IMR-90 (cell line): ENCODE data around the gene MGLL. TPM values are rescaled to one million over a fixed set of nuclear protein-coding genes. Genes with fewer than 3 reads are reported as not detected.
A peak's percentile ranks its signal among the peaks of the same experiment; 100 is the strongest.

Experiments used
- ATAC-seq: fragments of 200-7000 bp; cut with Tn5 transposase; 2 replicates; pipeline ENCODE4 v1.9.1; 2020; ENCODE audit warnings: low read depth, mild to moderate bottlenecking, moderate library complexity
- BruUV-seq: library from RNA; stranded (reverse); fragments of 400-500 nt; replicated peaks from 2 replicates; lab custom pipeline; 2021; lab: Mats Ljungman, UMichigan
- CTCF ChIA-PET: fragments of 300-600 bp; formaldehyde crosslinking; extraction: SDS; loops from one replicate; lab custom pipeline; 2021; ENCODE audit warnings: antibody characterized with exemption; lab: Yijun Ruan, JAX
- POLR2A ChIA-PET: fragments of 300-600 bp; sonication (Branson Sonifier 250); formaldehyde crosslinking; loops from one replicate; lab custom pipeline; 2022; ENCODE audit warnings: antibody characterized with exemption; ENCODE audit not compliant: unreplicated experiment; lab: Charles Lee
- DNase-seq: peaks from one replicate; pipeline ENCODE4 v3.0.0; 2013
- H2AFZ ChIP-seq: replicated peaks from 2 replicates; pipeline ENCODE3; 2013; ENCODE audit warnings: low read length, mild to moderate bottlenecking; ENCODE audit not compliant: poor library complexity
- H2AK5ac ChIP-seq: 2 replicates; pipeline ENCODE4 v1.6.1; 2013; ENCODE audit warnings: low read depth, low read length, inconsistent platforms
- H2AK9ac ChIP-seq: replicated peaks from 2 replicates; pipeline ENCODE3; 2013; ENCODE audit warnings: mild to moderate bottlenecking, low read depth, low read length, moderate library complexity; ENCODE audit not compliant: poor library complexity
- H2BK120ac ChIP-seq: 2 replicates; pipeline ENCODE4 v1.6.1; 2013; ENCODE audit warnings: low read depth, low read length, inconsistent platforms
- H2BK15ac ChIP-seq: 3 replicates; pipeline ENCODE4 v1.6.1; 2013; ENCODE audit warnings: low read depth, low read length, inconsistent platforms
- H2BK20ac ChIP-seq: 2 replicates; pipeline ENCODE4 v1.6.1; 2013; ENCODE audit warnings: low read depth, mild to moderate bottlenecking, inconsistent platforms, low read length, moderate library complexity
- H2BK5ac ChIP-seq: 2 replicates; pipeline ENCODE4 v1.6.1; 2013; ENCODE audit warnings: mild to moderate bottlenecking, low read depth, low read length, inconsistent platforms; ENCODE audit not compliant: poor library complexity, severe bottlenecking
- H3K14ac ChIP-seq: replicated peaks from 2 replicates; pipeline ENCODE4 v1.6.1; 2013; ENCODE audit warnings: low read depth, low read length, inconsistent platforms
- H3K18ac ChIP-seq: 2 replicates; pipeline ENCODE4 v1.6.1; 2013; ENCODE audit warnings: low read depth, low read length, control low read depth
- H3K23ac ChIP-seq: 2 replicates; pipeline ENCODE4 v1.6.1; 2013; ENCODE audit warnings: low read depth, low read length, inconsistent platforms
- H3K27ac ChIP-seq: 2 replicates; pipeline ENCODE4 v1.5.1; 2013; ENCODE audit warnings: mild to moderate bottlenecking, control low read depth, low read length; ENCODE audit not compliant: insufficient read depth
- H3K27me3 ChIP-seq: 2 replicates; pipeline ENCODE4 v1.6.1; 2013; ENCODE audit warnings: low read length; ENCODE audit not compliant: control insufficient read depth, insufficient read depth
- H3K36me3 ChIP-seq: 2 replicates; pipeline ENCODE4 v1.6.1; 2013; ENCODE audit warnings: low read length, mixed read lengths; ENCODE audit not compliant: control insufficient read depth, insufficient read depth
- H3K4ac ChIP-seq: 2 replicates; pipeline ENCODE4 v1.6.1; 2013; ENCODE audit warnings: low read depth, low read length, inconsistent platforms
- H3K4me1 ChIP-seq: 2 replicates; pipeline ENCODE4 v1.6.1; 2013; ENCODE audit warnings: low read length, mixed read lengths; ENCODE audit not compliant: control insufficient read depth, insufficient read depth
- H3K4me2 ChIP-seq: 2 replicates; pipeline ENCODE4 v1.6.1; 2013; ENCODE audit warnings: low read depth, mild to moderate bottlenecking, control low read depth, low read length, moderate library complexity
- H3K4me3 ChIP-seq: 2 replicates; pipeline ENCODE4 v1.5.1; 2013; ENCODE audit warnings: low read depth, mild to moderate bottlenecking, control low read depth, low read length, moderate library complexity; ENCODE audit not compliant: insufficient read depth
- H3K56ac ChIP-seq: 2 replicates; pipeline ENCODE4 v1.6.1; 2013; ENCODE audit warnings: low read length, inconsistent platforms; ENCODE audit not compliant: insufficient read depth; ENCODE audit errors: extremely low read depth
- H3K79me1 ChIP-seq, 2 experiments: 2 replicates each; pipeline ENCODE4 v1.6.1; 2013; ENCODE audit warnings: low read length in 2 of 2, inconsistent platforms in 1 of 2, low read depth in 1 of 2
- H3K9ac ChIP-seq: 2 replicates; pipeline ENCODE4 v1.6.1; 2013; ENCODE audit warnings: low read depth, low read length, control low read depth
- H3K9me1 ChIP-seq: 2 replicates; pipeline ENCODE4 v1.6.1; 2013; ENCODE audit warnings: low read length, inconsistent platforms; ENCODE audit not compliant: insufficient read depth
- H3K9me3 ChIP-seq: 2 replicates; pipeline ENCODE4 v1.6.1; 2013; ENCODE audit warnings: low read length; ENCODE audit not compliant: control insufficient read depth, insufficient read depth
- H4K20me1 ChIP-seq: 2 replicates; pipeline ENCODE4 v1.6.1; 2013; ENCODE audit warnings: low read length, inconsistent platforms; ENCODE audit not compliant: insufficient read depth
- H4K5ac ChIP-seq: 2 replicates; pipeline ENCODE4 v1.6.1; 2013; ENCODE audit warnings: mild to moderate bottlenecking, low read depth, low read length, control low read depth
- H4K8ac ChIP-seq, 2 experiments: 2 replicates each; pipeline ENCODE4 v1.6.1; 2013; ENCODE audit warnings: low read depth in 2 of 2, low read length in 2 of 2, control low read depth in 1 of 2, inconsistent platforms in 1 of 2
- H4K91ac ChIP-seq: 2 replicates; pipeline ENCODE4 v1.6.1; 2013; ENCODE audit warnings: low read depth, low read length, inconsistent platforms; ENCODE audit not compliant: insufficient read depth
- CEBPB ChIP-seq: IDR thresholded peaks from 2 replicates; pipeline ENCODE4 v1.6.1; 2012; ENCODE audit warnings: low read depth, low read length, improper control_type of control experiment
- CHD1 ChIP-seq: IDR thresholded peaks from 2 replicates; pipeline ENCODE4 v1.6.1; 2012; ENCODE audit warnings: low read depth, low read length, improper control_type of control experiment
- CTCF ChIP-seq: conservative IDR thresholded peaks from 2 replicates; pipeline ENCODE4 v1.5.1; 2012; ENCODE audit warnings: mild to moderate bottlenecking, low read depth, low read length, improper control_type of control experiment
- ELK1 ChIP-seq: fragments of 150-350 bp; IDR thresholded peaks from 2 replicates; pipeline ENCODE4 v1.6.1; 2016; ENCODE audit warnings: low read depth, mild to moderate bottlenecking, low read length, moderate library complexity, borderline replicate concordance
- MAFK ChIP-seq: IDR thresholded peaks from 2 replicates; pipeline ENCODE4 v1.6.1; 2012; ENCODE audit warnings: low read depth, low read length, improper control_type of control experiment
- MAZ ChIP-seq: IDR thresholded peaks from 2 replicates; pipeline ENCODE4 v1.6.1; 2012; ENCODE audit warnings: low read depth, mild to moderate bottlenecking, low read length, improper control_type of control experiment, moderate library complexity, borderline replicate concordance
- MXI1 ChIP-seq: IDR thresholded peaks from 2 replicates; pipeline ENCODE4 v1.6.1; 2012; ENCODE audit warnings: low read depth, mild to moderate bottlenecking, low read length, moderate library complexity, borderline replicate concordance
- RAD21 ChIP-seq: IDR thresholded peaks from 2 replicates; pipeline ENCODE4 v1.6.1; 2012; ENCODE audit warnings: low read length, improper control_type of control experiment
- SMC3 ChIP-seq: fragments of 150-350 bp; IDR thresholded peaks from 2 replicates; pipeline ENCODE4 v1.6.1; 2016; ENCODE audit warnings: low read depth, mild to moderate bottlenecking, antibody characterized with exemption, low read length, moderate library complexity
- WGBS, 2 experiments: methylation state at CpG; one replicate each; pipeline versions ENCODE4 v1.1.5 to v1.1.7; 2013; ENCODE audit warnings: missing lambda C conversion rate in 2 of 2; ENCODE audit not compliant: insufficient read length in 1 of 2; ENCODE audit errors: extremely low coverage in 2 of 2; 5-methylcytosine and 5-hydroxymethylcytosine counted together
- dilution Hi-C: fragments of 300-500 bp; cut with HindIII; formaldehyde crosslinking; loops from one replicate; pipeline ENCODE4 v1.14.3; 2018; ENCODE audit warnings: low sequenced_read_pairs; ENCODE audit not compliant: unreplicated experiment
- in situ Hi-C: fragments of 300-500 bp; cut with MboI; formaldehyde crosslinking; loops from 3 replicates; pipeline ENCODE4 v1.14.3; 2019; ENCODE audit warnings: low sequenced_read_pairs, inconsistent platforms, mixed read lengths
- intact Hi-C: fragments of 100-400 bp; cut with micrococcal nuclease; formaldehyde crosslinking; loops from 2 replicates; pipeline ENCODE4 v1.10.0; 2022
- polyA plus RNA-seq, 3 experiments: library from polyadenylated mRNA; depleted of rRNA; stranded (reverse); fragments of >200 nt; gene quantifications; 2 replicates each; pipeline ENCODE4 v1.2.3, GENCODE V29; 2012; ENCODE audit warnings: low replicate concordance in 1 of 3
- total RNA-seq: library from RNA; depleted of rRNA; stranded (reverse); fragments of >200 nt; gene quantifications from 2 replicates; pipeline ENCODE4 v1.2.3, GENCODE V29; 2012

The MGLL gene
- total and polyA plus RNA-seq, 2 of the 4 experiments (the other 2 are of a cell fraction): 23.7 to 60.6 TPM

- no TSS peak for BruUV-seq
- no peak overlapping the region for H3K4me3 ChIP-seq
These were observed 152.1 kb downstream of the MGLL start for GRCh38 chr3:127670229-127670559.

More at GRCh38 chr3:127670229-127670559, 152.1 kb downstream of the MGLL start:
- Histone ChIP-seq H2BK20ac (no peak overlapping the region), H3K18ac (no peak overlapping the region), H3K9me1 (peaks cover 10% of the 10 kb centered on the region; the same call in 1 of the 2 replicates), H3K14ac (no peak overlapping the region), H2AFZ (no peak overlapping the region), H3K4ac (no peak overlapping the region), H2BK120ac (no peak overlapping the region), H3K23ac (no peak overlapping the region), H2BK5ac (no peak overlapping the region), H3K79me1 (peaks cover 16 to 35% of the 10 kb centered on the region in 2 experiments; a peak in 3 of 4 replicates), H3K27ac (no peak overlapping the region), H2AK9ac (peak overlapping the region; percentile 34), H3K9me3 (no peaks in the 10 kb centered on the region), H2AK5ac (no peak overlapping the region), H4K8ac (no peak overlapping the region), H4K5ac (no peak overlapping the region), H4K91ac (no peak overlapping the region), H2BK15ac (no peak overlapping the region), H3K9ac (no peak overlapping the region), H4K20me1 (no peaks in the 10 kb centered on the region; the same call in none of the 2 replicates), H3K4me2 (no peak overlapping the region), H3K4me1 (peaks cover 10% of the 10 kb centered on the region), H3K56ac (no peak overlapping the region), H3K36me3 (no peaks in the 10 kb centered on the region), H3K27me3 (peaks cover 3% of the 10 kb centered on the region; the same call in 1 of the 2 replicates)
- intact Hi-C loops (no loop called here), dilution Hi-C loops (no loop called here), in situ Hi-C loops (no loop called here)
- ATAC-seq (no peak), DNase-seq (no peak)
- TF ChIP-seq MXI1: no peak
- TF ChIP-seq CTCF: no peak
- TF ChIP-seq RAD21: no peak
- TF ChIP-seq CHD1: no peak
- TF ChIP-seq MAZ: no peak
- no peak for TF ChIP-seq MAFK
- no peak for TF ChIP-seq SMC3
- TF ChIP-seq CEBPB: no peak
- TF ChIP-seq ELK1: no peak
- no CpG with 5 or more reads among the region's 7 CpGs for WGBS, 2 experiments
- POLR2A ChIA-PET: no interaction called here
- CTCF ChIA-PET: no interaction called here
